SK-N-SH treated with all-trans-retinoic acid at 6 μM for 48 hours (cell line): ENCODE measurements around the gene LMBR1.

ENCODE experiments used
- GLIS3 ChIP-seq: fragments of 250-450 bp; sonication (Bioruptor Pico); IDR thresholded peaks from 2 replicates; pipeline ENCODE4 v1.5.0; 2020; ENCODE audit warnings: mild to moderate bottlenecking, moderate library complexity
- TSHZ2 ChIP-seq: fragments of 250-450 bp; sonication (Bioruptor Pico); IDR thresholded peaks from 2 replicates; pipeline ENCODE4 v1.5.0; 2020; ENCODE audit warnings: mild to moderate bottlenecking, moderate library complexity
- ZNF565 ChIP-seq: fragments of 450-650 bp; formaldehyde crosslinking; conservative IDR thresholded peaks from 2 replicates; pipeline ENCODE4 v1.5.0; 2020; ENCODE audit warnings: low read depth, mild to moderate bottlenecking, moderate library complexity
- ZNF8 ChIP-seq: fragments of 450-650 bp; formaldehyde crosslinking; IDR thresholded peaks from 2 replicates; pipeline ENCODE4 v1.5.0; 2020; ENCODE audit warnings: mild to moderate bottlenecking, moderate library complexity

GRCh38 chr7:156765901-156766656 is 126.9 kb downstream of the LMBR1 start:
- TF ChIP-seq GLIS3 (CRISPR knock-in tag) = no peak
- no peak for TF ChIP-seq ZNF565 (CRISPR knock-in tag)
- TF ChIP-seq TSHZ2 (CRISPR knock-in tag) = no peak
- TF ChIP-seq ZNF8 (CRISPR knock-in tag) = no peak
